SIG-M5 treated with dmso at 0.1 percent for 504 hours (cell line): Measurements from ENCODE around the gene SOS1.
"Not testable (repeated sequence)": the region's sequence is repeated elsewhere in the genome, so short reads cannot be mapped to it uniquely, and the experiment has no call there.

ENCODE experiments used
- DNase-seq: peaks from one replicate; lab custom pipeline; 2025; ENCODE audit not compliant: unreplicated experiment; lab: John Stamatoyannopoulos, UW

Gene SOS1

DNA sequence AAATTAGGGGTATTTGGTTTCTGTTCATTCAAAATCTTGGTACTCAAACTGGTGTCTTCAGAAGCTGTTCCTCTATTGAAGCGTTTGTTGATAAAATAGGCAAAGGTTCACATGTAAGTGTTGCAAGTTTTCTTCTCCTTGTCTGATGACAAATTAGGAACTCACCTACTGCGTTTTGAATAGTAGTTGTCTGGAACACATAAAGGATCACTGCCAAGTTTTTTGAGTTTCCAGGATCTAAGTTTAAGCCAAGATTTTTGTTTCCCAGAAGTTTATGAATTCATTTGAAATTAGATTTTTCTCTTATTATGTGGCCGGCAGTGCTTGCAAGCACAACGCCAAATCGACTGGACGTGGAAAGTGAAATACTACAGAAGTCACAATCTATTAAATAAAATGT, 145.8 kb downstream of the SOS1 start:
- no peak for DNase-seq

DNA sequence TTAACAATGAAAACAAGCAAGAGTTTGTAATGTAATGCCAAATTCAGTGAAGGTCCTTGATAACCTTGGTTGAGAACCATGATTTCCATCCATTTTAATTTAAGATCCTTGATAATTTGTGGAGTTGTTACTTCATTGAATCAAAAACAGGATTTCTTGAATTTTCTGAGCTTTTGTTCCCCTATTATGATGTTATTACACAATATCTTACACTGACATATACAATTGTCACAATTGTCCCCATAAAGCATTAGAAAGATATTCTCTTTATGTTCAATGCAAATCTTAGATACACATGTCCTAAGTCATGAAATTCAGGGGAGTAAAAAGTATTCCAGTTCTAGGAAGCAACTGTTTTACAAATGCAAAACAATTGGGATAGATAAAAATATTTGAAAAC, 147.6 kb downstream of the SOS1 start:
- no peak for DNase-seq

DNA sequence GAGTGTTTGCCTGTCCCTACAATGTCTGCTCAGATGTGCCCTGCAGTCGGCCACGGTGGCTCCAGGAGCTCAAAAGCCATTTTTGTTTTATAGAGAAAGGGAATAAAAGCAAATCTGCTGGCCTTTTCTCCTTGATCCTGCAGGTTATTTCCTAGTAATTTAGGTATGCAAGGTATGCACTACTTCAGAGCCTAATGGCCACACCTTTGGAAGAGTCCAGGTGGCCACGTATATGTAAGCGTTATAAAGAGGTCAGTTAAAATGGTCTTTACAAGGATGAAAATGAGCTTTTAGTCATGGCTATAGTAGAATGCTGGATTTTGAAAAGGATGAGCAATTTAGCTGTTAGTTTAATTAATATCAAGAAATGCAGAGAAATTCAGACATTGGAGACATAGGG, 149.5 kb downstream of the SOS1 start:
- DNase-seq, result no peak

GRCh38 chr2:38968021-38968420, 152.8 kb downstream of the SOS1 start:
- no peak for DNase-seq

- no peak for DNase-seq
Observed at GRCh38 chr2:38966678-38967077, 154.2 kb downstream of the SOS1 start.

DNA sequence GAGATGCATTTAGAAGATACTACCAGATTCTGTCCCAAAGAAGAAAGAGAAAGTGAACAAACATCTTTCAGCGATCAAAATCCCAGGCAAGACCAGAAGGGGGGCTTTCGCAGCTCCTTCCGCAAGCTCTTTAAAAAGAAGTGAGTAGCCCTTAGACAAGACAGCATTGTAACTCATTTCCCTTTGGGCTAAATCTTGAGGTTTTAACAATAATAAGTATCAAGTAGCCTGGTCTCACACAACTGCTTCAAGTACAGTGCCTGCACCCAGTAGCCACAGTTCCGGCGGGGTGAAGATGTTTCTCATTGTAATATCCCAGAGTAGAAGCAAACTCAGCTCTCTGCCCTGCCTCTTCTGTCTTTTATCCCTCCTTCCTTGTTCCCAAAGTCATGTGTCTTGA, 154.8 kb downstream of the SOS1 start:
- no peak for DNase-seq

DNA sequence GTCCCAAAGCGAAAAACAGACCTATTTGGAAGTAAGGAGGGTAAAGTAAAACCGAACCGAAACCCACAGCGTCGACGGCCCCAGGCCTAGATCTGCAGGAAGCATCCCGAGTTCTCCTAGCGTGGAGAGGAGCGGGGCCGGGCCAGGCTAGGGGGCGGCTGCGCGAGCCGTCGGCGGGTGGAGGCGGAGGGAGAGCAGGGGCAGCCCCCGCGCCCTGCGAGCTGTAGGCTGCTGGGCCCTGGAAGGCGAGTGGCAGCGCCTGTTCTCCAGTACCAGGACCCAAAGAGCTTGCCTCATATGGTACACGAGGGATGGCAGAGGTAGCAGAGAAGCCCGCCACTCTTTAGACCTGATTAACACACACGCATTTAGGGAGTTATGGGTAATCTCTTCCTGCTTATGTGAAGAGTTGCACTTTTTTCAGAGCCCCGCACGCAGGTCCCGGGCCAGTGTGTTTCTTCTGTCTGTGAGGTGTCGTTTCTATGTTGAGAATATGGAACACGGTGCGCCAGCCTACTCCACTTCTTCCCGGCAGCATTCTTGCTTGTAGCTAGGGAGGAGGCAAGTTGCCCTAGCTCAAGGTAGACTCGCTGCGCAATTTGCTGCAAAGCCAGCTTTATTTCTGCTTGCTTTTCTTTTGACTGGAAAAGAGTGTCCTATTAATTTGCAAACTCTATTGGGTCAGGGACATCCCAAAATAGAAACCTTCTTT, 160.1 kb downstream of the SOS1 start:
- no peak for DNase-seq

GRCh38 chr2:38959938-38960608, 160.8 kb downstream of the SOS1 start:
- DNase-seq, result no peak

GRCh38 chr2:38959466-38959865, 161.4 kb downstream of the SOS1 start:
- DNase-seq, result no peak

DNA sequence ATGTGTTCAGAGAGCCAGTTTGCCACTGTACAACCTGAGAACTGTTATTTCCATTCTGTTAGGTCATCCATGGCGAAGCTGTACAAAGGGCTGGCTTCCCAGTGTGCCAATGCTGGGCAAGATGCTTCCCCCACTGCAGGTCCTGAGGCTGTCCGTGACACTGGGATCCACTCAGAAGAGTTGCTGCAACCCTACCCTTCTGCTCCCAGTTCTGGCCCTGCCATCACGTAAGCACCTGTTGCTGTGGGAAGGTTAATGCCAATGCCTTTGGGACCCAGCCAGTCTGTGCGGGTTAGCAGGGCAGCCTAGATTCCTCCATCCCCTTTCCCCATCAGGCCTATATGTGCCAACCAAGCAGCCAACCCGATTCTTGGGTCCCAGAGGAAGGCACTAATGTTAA, 162.9 kb downstream of the SOS1 start:
- no peak for DNase-seq

GRCh38 chr2:38951766-38952165, 169.1 kb downstream of the SOS1 start:
- no peak for DNase-seq

GRCh38 chr2:38948995-38949394, 171.9 kb downstream of the SOS1 start:
- no peak for DNase-seq

GRCh38 chr2:38948387-38948882, 172.4 kb downstream of the SOS1 start:
- no peak for DNase-seq

DNA sequence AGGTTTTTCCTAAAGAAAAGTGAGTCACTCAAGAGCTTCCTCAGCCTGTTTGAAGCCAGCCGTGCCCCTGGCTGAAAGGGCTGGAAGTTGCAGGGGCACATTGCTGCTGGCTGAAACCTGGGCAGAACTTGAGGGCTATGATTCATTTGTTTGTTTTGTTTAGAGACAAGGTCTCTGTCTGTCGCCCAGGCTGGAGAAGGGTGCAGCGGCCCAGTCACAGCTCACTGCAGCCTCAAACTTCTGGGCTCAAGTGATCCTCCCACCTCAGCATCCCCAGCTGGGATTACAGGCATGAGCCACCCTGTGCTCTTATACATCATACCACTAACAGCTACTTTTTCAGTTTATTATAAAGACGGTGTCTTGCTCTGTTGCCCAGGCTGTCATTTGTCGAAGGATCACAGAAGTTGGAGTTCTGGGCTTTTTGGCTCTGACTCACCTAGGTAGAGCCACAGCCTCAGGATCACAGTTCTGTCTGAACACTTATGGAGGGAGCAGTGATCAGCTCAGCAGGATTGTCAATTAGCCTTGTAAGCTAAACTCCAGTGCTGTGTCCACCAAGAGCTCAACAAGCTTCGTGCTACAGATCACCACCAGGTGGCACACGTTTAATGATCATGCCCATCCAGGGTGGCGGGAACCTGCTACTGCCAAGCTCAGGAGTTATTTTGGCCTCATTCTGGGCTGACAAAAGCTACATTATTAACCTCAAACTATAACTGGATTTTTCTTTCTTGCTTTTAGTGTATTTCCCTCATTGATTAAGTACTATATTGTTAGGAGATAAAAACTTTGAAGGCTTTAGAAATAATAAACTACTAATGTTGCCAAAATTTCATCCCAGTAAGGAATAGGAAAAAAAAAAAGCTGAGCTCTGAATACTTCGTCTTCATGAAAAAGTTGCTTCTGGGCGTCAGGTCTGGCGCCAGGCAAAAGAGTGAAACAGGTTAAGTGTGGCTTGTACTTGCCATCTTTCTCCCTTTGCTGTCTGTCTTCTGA, 173.3 kb downstream of the SOS1 start:
- peak; percentile 79 for DNase-seq

- peak; percentile 16 for DNase-seq
Observed at GRCh38 chr2:38945911-38946310, 174.9 kb downstream of the SOS1 start.

DNA sequence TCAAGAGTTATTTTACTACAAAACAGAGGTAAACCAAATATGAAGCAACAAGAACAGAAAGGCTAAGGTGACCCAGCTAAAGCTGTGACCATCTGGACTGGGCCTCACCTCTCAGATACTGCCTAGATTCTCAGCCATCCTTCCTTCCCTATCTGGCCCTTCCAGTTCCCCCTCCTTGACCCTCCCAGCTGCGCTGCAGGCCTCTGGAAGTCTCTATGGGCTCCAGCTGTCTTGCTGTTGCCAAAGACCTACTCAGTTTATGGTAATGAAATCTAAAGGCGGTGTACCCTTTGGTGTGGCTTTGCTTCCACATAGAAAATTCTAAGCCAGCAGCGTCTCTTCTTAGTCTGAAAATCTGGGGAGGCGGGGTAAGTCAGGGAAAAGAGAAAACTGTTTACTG, 175.5 kb downstream of the SOS1 start:
- no peak for DNase-seq

- DNase-seq, result no peak
Observed at GRCh38 chr2:38943784-38944183, 177.1 kb downstream of the SOS1 start.

DNA sequence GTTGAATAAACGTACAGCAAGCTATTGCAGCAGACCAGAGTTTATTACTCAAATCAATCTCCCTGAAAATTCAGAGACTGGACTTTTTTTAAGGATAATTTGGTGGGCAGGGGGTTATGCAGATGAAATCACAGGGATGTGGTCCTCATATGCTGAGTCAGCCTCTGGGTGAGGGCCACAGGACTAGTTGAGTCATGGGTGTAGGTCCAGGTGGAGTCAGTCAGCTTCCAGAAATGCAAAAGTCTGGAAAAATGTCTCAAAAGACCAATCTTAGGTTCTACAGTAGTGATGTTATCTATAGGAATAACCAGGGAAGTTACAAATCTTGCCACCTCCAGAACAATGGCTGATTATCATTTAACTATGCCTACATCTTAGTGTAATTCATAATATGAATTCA, 180.1 kb downstream of the SOS1 start:
- DNase-seq, result no peak

DNA sequence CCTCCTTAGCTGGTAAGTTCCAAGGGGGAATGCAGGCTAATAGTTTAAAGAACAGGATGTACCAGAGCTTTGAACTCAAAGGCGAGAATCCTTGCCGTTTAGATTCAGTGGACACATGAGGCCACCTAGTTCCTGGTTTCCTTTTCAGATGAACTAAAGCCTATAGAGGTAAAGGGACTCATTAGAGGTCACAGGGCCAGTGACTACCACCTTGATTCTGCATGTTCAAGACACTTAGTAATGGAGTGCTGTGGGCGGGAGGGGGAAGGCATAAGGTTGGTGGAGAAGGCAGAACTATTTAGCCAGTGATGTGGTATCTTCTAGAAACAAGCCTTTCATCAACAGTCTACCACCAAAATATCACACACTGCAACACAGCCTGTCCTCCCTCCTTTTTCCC, 183.3 kb downstream of the SOS1 start:
- no peak for DNase-seq

DNA sequence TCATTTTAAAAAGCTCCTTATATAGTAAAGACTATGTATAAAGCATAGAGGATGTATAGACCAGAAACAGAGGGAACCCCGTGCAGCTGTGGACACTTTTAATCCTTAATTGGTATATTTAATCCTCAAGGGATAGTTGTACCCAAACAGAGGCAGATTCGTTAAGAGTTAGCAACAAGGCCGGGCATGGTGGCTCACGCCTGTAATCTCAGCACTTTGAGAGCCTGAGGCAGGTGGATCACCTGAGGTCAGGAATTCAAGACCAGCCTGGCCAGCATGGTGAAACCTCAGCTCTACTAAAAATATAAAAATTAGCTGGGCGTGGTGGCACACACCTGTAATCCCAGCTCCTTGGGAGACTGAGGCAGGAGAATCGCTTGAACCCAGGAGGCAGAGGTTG, 184.3 kb downstream of the SOS1 start:
- DNase-seq, result not testable (repeated sequence)

DNA sequence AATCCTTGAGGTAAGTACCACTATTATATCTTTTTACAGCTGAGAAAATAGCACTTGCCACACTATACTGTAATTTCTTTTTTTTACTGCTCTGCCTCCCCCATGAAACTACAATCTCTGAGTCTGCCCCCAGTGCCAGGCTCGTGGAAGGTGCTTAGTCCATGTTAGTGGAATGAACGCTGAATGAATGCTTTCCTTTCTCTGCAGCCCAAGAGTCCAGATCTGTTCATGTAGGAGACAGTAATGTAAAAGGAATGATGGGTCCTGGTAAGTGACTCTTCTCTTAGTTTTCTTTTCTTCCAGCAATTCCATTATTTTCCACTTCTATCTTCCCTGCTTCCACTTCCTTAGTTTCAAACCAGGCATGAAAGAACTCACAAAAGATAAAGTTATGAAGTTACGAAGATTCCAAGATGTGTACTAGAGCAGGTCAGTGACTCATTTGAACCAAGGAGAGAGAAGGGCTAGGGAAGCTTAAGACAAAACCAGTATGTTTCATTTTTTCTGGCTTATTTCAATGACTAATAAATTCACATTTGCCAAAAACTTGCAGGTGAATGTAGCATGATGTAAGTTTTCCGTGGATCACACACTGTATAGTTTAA, 185.2 kb downstream of the SOS1 start:
- DNase-seq, result no peak
